BE2C (cell line): ENCODE results near the gene BEST3.

Experiments
- DNase-seq: peaks from one replicate; pipeline ENCODE4 v3.0.0-alpha.2; 2020
- H3K27me3 ChIP-seq: fragments of 250-450 bp; sonication (Bioruptor Pico); 2 replicates; pipeline ENCODE4 v1.5.1; 2020; ENCODE audit warnings: mild to moderate bottlenecking
- H3K36me3 ChIP-seq: fragments of 250-450 bp; sonication (Bioruptor Pico); 2 replicates; pipeline ENCODE4 v1.5.1; 2020; ENCODE audit warnings: mild to moderate bottlenecking
- H3K4me1 ChIP-seq: fragments of 250-450 bp; sonication (Bioruptor Pico); 2 replicates; pipeline ENCODE4 v1.5.1; 2020
- H3K4me3 ChIP-seq: 2 replicates; pipeline ENCODE4 v1.5.1; 2011; ENCODE audit warnings: low read depth, low read length
- H3K9me3 ChIP-seq: fragments of 250-450 bp; sonication (Bioruptor Pico); 2 replicates; pipeline ENCODE4 v1.5.1; 2020
- CTCF ChIP-seq: IDR thresholded peaks from 2 replicates; pipeline ENCODE4 v1.5.1; 2012; ENCODE audit warnings: mild to moderate bottlenecking, low read depth, low read length

BEST3 gene

GRCh38 chr12:69639400-69640016, 59.6 kb downstream of the BEST3 start:
- no peaks in the 10 kb centered on the region for H3K27me3 ChIP-seq
- H3K36me3 ChIP-seq = no peaks in the 10 kb centered on the region
- H3K4me1 ChIP-seq = no peaks in the 10 kb centered on the region
- peak; percentile 78 for DNase-seq
- TF ChIP-seq CTCF = peak; percentile 98
- H3K9me3 ChIP-seq = no peaks in the 10 kb centered on the region
- no peak overlapping the region for H3K4me3 ChIP-seq

GRCh38 chr12:69633061-69633460, 66.0 kb downstream of the BEST3 start:
- Histone ChIP-seq H3K9me3 (no peaks in the 10 kb centered on the region), H3K4me3 (no peak overlapping the region), H3K27me3 (no peaks in the 10 kb centered on the region), H3K36me3 (no peaks in the 10 kb centered on the region), H3K4me1 (no peaks in the 10 kb centered on the region)
- no peak for DNase-seq
- TF ChIP-seq CTCF = 0 out of 2 replicates have a peak, but pooled peaks have one; percentile 13

- DNase-seq = no peak
- no peak overlapping the region for H3K4me3 ChIP-seq
- peak; percentile 42 for TF ChIP-seq CTCF
Measured at GRCh38 chr12:69630191-69630590, 68.9 kb downstream of the BEST3 start.

GRCh38 chr12:69627501-69627900, 71.6 kb downstream of the BEST3 start:
- no peak overlapping the region for H3K4me3 ChIP-seq
- no peak for DNase-seq

More at GRCh38 chr12:69630191-69630590, 68.9 kb downstream of the BEST3 start:
- Histone ChIP-seq H3K4me1 (no peaks in the 10 kb centered on the region), H3K9me3 (no peaks in the 10 kb centered on the region), H3K36me3 (no peaks in the 10 kb centered on the region), H3K27me3 (no peaks in the 10 kb centered on the region)

GRCh38 chr12:69623970-69624369, 75.1 kb downstream of the BEST3 start:
- no peak for TF ChIP-seq CTCF
- Histone ChIP-seq H3K36me3 (no peaks in the 10 kb centered on the region), H3K27me3 (no peaks in the 10 kb centered on the region), H3K4me1 (peaks cover 2% of the 10 kb centered on the region; the same call in 1 of the 2 replicates), H3K4me3 (no peak overlapping the region), H3K9me3 (no peaks in the 10 kb centered on the region)
- peak; percentile 87 for DNase-seq

More at GRCh38 chr12:69627501-69627900, 71.6 kb downstream of the BEST3 start:
- Histone ChIP-seq H3K27me3 (no peaks in the 10 kb centered on the region), H3K9me3 (no peaks in the 10 kb centered on the region), H3K36me3 (no peaks in the 10 kb centered on the region), H3K4me1 (no peaks in the 10 kb centered on the region)
- TF ChIP-seq CTCF = no peak

GRCh38 chr12:69621551-69621950, 77.6 kb downstream of the BEST3 start:
- no peak for TF ChIP-seq CTCF
- Histone ChIP-seq H3K4me3 (no peak overlapping the region), H3K27me3 (no peaks in the 10 kb centered on the region), H3K36me3 (no peaks in the 10 kb centered on the region), H3K9me3 (no peaks in the 10 kb centered on the region), H3K4me1 (peaks cover 5% of the 10 kb centered on the region)
- no peak for DNase-seq
